HepG2 (cell line): ENCODE data around the gene HSPA1B. TPM values are rescaled to one million over a fixed set of nuclear protein-coding genes. Genes with fewer than 3 reads are reported as not detected.
A peak's percentile ranks its signal among the peaks of the same experiment; 100 is the strongest.

Source experiments
- ATAC-seq: fragments of 200-7000 bp; cut with Tn5 transposase; 3 replicates; pipeline ENCODE4 v1.9.1; 2020; ENCODE audit warnings: mild to moderate bottlenecking, moderate library complexity
- BruUV-seq: library from RNA; stranded (reverse); fragments of 400-500 nt; replicated peaks from 2 replicates; lab custom pipeline; 2021; lab: Mats Ljungman, UMichigan
- CTCF ChIA-PET: fragments of 300-600 bp; formaldehyde crosslinking; extraction: SDS; loops from one replicate; lab custom pipeline; 2021; ENCODE audit warnings: low total read pairs, inconsistent platforms, low intra/inter-chr PET ratio; lab: Yijun Ruan, JAX
- POLR2A ChIA-PET: fragments of 350-600 bp; sonication (Branson Sonifier 250); formaldehyde crosslinking; loops from one replicate; lab custom pipeline; 2020; ENCODE audit warnings: antibody characterized with exemption, inconsistent platforms; lab: Yijun Ruan, JAX
- DNase-seq: peaks from one replicate; pipeline ENCODE4 v3.0.0-alpha.2; 2015; ENCODE audit warnings: low spot score
- FAIRE-seq: peaks from 3 replicates; lab custom pipeline; 2011; peaks lifted over from hg19 to GRCh38; lab: Jason Lieb, UNC
- H2AFZ ChIP-seq: one replicate; pipeline ENCODE4 v1.6.1; 2011; ENCODE audit warnings: low read length, inconsistent platforms
- H3K27ac ChIP-seq: fragments of 300-600 bp; 3 replicates; pipeline ENCODE4 v1.8.0; 2011; ENCODE audit warnings: mixed run types, mild to moderate bottlenecking, mixed read lengths, low read length, inconsistent platforms; ENCODE audit not compliant: insufficient read depth; ENCODE audit errors: extremely low read length
- H3K27me3 ChIP-seq, 2 experiments: fragments of 200-600 bp in 1 of 2; 2 replicates in 1 of 2; 3 replicates in 1 of 2; pipeline versions ENCODE4 v1.6.0 to v1.8.0; 2011; ENCODE audit warnings: low read length in 2 of 2, mild to moderate bottlenecking in 2 of 2, moderate library complexity in 2 of 2, inconsistent platforms in 1 of 2; ENCODE audit not compliant: insufficient read depth in 2 of 2, control insufficient read depth in 1 of 2
- H3K36me3 ChIP-seq, 2 experiments: fragments of 200-600 bp in 1 of 2; replicated peaks in 1 of 2; 2 replicates in 1 of 2; 3 replicates in 1 of 2; pipeline versions ENCODE4 v1.5.1 to v1.8.0; 2011; ENCODE audit warnings: low read length in 2 of 2, inconsistent platforms in 1 of 2; ENCODE audit not compliant: insufficient read depth in 2 of 2, control insufficient read depth in 1 of 2
- H3K4me1 ChIP-seq: 2 replicates; pipeline ENCODE4 v1.5.1; 2012; ENCODE audit warnings: low read length, inconsistent platforms; ENCODE audit not compliant: insufficient read depth
- H3K4me2 ChIP-seq: 2 replicates; pipeline ENCODE4 v1.6.0; 2011; ENCODE audit warnings: low read depth, low read length, inconsistent platforms
- H3K4me3 ChIP-seq, 3 experiments: fragments of 200-600 bp in 1 of 3; sonication (generic), shearing (Covaris generic) in 1 of 3; replicated peaks in 1 of 3; 2 replicates each; pipeline ENCODE4 v1.5.1; 2011 to 2016; ENCODE audit warnings: low read length in 3 of 3, inconsistent platforms in 2 of 3, low read depth in 2 of 3, mild to moderate bottlenecking in 2 of 3, control low read depth in 1 of 3, mixed read lengths in 1 of 3; ENCODE audit not compliant: insufficient read depth in 1 of 3
- H3K79me2 ChIP-seq: one replicate; pipeline ENCODE4 v1.6.1; 2011; ENCODE audit warnings: low read length, inconsistent platforms; ENCODE audit not compliant: insufficient read depth
- H3K9ac ChIP-seq: 2 replicates; pipeline ENCODE4 v1.6.0; 2011; ENCODE audit warnings: mild to moderate bottlenecking, low read depth, low read length, inconsistent platforms; ENCODE audit not compliant: insufficient read depth
- H3K9me3 ChIP-seq: 2 replicates; pipeline ENCODE4 v1.5.1; 2012; ENCODE audit warnings: mild to moderate bottlenecking, low read length
- H4K20me1 ChIP-seq: 2 replicates; pipeline ENCODE4 v1.6.0; 2011; ENCODE audit warnings: inconsistent platforms, mild to moderate bottlenecking, low read length, moderate library complexity; ENCODE audit not compliant: insufficient read depth
- ATAD3A ChIP-seq: sonication (generic); formaldehyde crosslinking; IDR thresholded peaks from 2 replicates; pipeline ENCODE4 v1.4.0; 2020; ENCODE audit warnings: missing genetic modification reagents
- GATAD2A ChIP-seq: IDR thresholded peaks from 2 replicates; pipeline ENCODE4 v1.6.1; 2016
- GTF2F1 ChIP-seq: fragments of 150-350 bp; IDR thresholded peaks from 2 replicates; pipeline ENCODE4 v1.6.1; 2014; ENCODE audit warnings: low read length
- IRF2 ChIP-seq: IDR thresholded peaks from 2 replicates; pipeline ENCODE4 v1.6.1; 2018; ENCODE audit warnings: missing genetic modification reagents, missing compliant biosample characterization
- MATR3 ChIP-seq: sonication (generic); formaldehyde crosslinking; IDR thresholded peaks from 2 replicates; pipeline ENCODE4 v1.4.0; 2020; ENCODE audit warnings: missing genetic modification reagents
- NPAS2 ChIP-seq: sonication (generic); formaldehyde crosslinking; IDR thresholded peaks from 2 replicates; pipeline ENCODE4 v1.8.0; 2022; ENCODE audit warnings: mild to moderate bottlenecking, missing genetic modification reagents, borderline replicate concordance
- SP140L ChIP-seq: sonication (generic); formaldehyde crosslinking; IDR thresholded peaks from 2 replicates; pipeline ENCODE4 v1.4.0; 2020; ENCODE audit warnings: missing genetic modification reagents, borderline replicate concordance
- ZNF235 ChIP-seq: sonication (generic); formaldehyde crosslinking; IDR thresholded peaks from 2 replicates; pipeline ENCODE4 v1.8.1; 2023; ENCODE audit warnings: mild to moderate bottlenecking, missing genetic modification reagents, borderline replicate concordance
- ZNF781 ChIP-seq: sonication (generic); formaldehyde crosslinking; IDR thresholded peaks from 2 replicates; pipeline ENCODE4 v1.5.1; 2020; ENCODE audit warnings: borderline replicate concordance, mild to moderate bottlenecking, missing genetic modification reagents; ENCODE audit errors: not compliant biosample characterization
- WGBS: methylation state at CpG from one replicate; pipeline ENCODE4 v1.1.6; 2017; ENCODE audit warnings: low lambda C conversion rate; 5-methylcytosine and 5-hydroxymethylcytosine counted together
- in situ Hi-C: cut with HindIII; loops from 2 replicates; pipeline ENCODE4 v1.10.0; 2017; ENCODE audit warnings: low pct_unique_long_range_greater_than_20kb; ENCODE audit not compliant: extremely low pct_ligation_motif_present
- intact Hi-C: fragments of 100-400 bp; cut with micrococcal nuclease; formaldehyde crosslinking; loops from one replicate; pipeline ENCODE4 v1.10.0; 2022; ENCODE audit not compliant: unreplicated experiment
- polyA plus RNA-seq, 8 experiments: library from polyadenylated mRNA; depleted of rRNA in 3 of 8; stranded (reverse) in 7 of 8; unstranded in 1 of 8; fragments of >200 nt; fragmentation: Illumina TruSeq in 4 of 8; extraction: Trizol in 4 of 8; gene quantifications; 2 replicates each; pipeline versions ENCODE4 v1.2.1 to v1.2.3, GENCODE V29; 2011 to 2016; ENCODE audit warnings: low read depth in 4 of 8, missing spikeins in 1 of 8, mixed read lengths in 1 of 8; ENCODE audit not compliant: insufficient read depth in 1 of 8
- total RNA-seq, 5 experiments: library from RNA; depleted of rRNA; stranded (reverse); fragments of >200 nt; fragmentation: Illumina TruSeq; extraction: Trizol; gene quantifications; 2 replicates each; pipeline ENCODE4 v1.2.3, GENCODE V29; 2016; ENCODE audit warnings: low read depth in 1 of 5
- TF ChIP-seq, protein P1 (sequence below): sonication (generic); formaldehyde crosslinking; IDR thresholded peaks from 2 replicates; pipeline ENCODE4 v1.5.0; 2020; ENCODE audit warnings: missing genetic modification reagents
- TF ChIP-seq, protein P2 (sequence below): sonication (generic); formaldehyde crosslinking; IDR thresholded peaks from 2 replicates; pipeline ENCODE4 v1.8.1; 2023; ENCODE audit warnings: mild to moderate bottlenecking, missing genetic modification reagents, borderline replicate concordance

The HSPA1B gene
- total and polyA plus RNA-seq, 2 of the 13 experiments (the other 11 are each of a cell fraction or from before 2014, with no cell fraction given): 26.0 to 186 TPM

DNA sequence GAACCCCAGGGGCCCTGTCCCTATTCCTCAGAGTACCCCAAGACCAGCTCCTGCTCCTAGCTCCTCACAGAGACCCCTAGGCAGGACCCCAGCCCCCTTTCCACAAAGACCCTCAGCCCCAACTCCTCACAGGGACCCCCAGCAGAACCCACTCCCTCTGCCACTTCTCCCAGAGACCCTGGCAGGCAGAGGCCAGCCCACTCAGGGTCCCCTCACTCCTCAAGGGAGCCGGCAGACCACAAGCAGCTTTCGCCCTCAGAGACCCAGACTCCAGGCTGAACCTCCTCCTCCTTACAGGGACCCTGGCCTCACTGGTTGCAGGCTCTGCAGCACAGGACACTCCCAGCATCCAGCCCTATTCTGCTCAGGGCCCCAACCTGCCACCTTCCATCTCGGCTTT is 50.7 kb downstream of the HSPA1B start (continued):
- TF ChIP-seq, protein P1, sequence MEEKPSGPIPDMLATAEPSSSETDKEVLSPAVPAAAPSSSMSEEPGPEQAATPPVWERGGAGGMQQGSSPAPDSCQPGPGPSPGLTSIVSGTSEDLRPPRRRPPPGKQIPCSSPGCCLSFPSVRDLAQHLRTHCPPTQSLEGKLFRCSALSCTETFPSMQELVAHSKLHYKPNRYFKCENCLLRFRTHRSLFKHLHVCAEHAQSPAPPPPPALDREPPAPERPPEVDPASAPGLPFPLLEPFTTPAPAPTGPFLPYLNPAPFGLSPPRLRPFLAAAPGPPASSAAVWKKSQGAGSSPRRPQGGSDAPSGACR (CRISPR knock-in tag): no peak
- TF ChIP-seq, protein P2, sequence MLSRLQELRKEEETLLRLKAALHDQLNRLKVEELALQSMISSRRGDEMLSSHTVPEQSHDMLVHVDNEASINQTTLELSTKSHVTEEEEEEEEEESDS (CRISPR knock-in tag): no peak
- TF ChIP-seq GATAD2A (CRISPR knock-in tag): no peak
- TF ChIP-seq MATR3 (CRISPR knock-in tag): no peak
- TF ChIP-seq ZNF235 (CRISPR knock-in tag): no peak
- TF ChIP-seq, all 625 proteins: peak for 2

DNA sequence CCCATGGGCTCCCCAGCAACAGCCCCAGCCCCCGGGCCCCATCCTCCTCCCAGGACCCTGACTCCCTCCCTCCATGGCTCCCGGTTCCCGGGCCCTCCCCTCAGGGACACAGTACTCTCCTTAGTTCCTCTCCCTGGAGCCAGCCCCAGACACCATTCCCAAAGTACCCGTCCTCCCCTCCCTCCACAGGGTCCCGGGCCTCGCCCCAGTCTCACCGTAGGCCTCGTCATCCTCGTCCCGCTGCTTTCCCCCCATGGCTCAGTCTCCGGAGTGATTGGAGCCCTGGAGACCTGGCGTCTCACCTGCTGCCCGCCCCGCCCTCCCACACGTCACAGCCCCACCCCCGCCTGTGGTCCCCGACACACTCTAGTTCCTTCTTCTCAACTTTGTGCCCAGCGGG is 51.2 kb downstream of the HSPA1B start, which contains the start of gene SLC44A4:
Gene SLC44A4 (minus strand): TSS at position 272 of the 400 bp plus-strand sequence. CDS start 17 bp downstream, at position 255.
- Histone ChIP-seq H3K27me3 (no peaks in the 10 kb centered on the region), H2AFZ (peak within 1 kb of the TSS; percentile 8), H3K79me2 (no peaks in the 10 kb centered on the region), H3K9ac (peak within 1 kb of the TSS; percentile 65), H4K20me1 (no peaks in the 10 kb centered on the region), H3K36me3 (peaks cover 21 to 39% of the 10 kb centered on the region in 2 experiments), H3K4me1 (peaks cover 41% of the 10 kb centered on the region), H3K4me2 (peak within 1 kb of the TSS; percentile 92), H3K9me3 (no peaks in the 10 kb centered on the region), H3K27ac (no peak within 1 kb of the TSS), H3K4me3 (peak within 1 kb of the TSS; percentile 42 to 72 (median 46))
- intact Hi-C loops (no loop called here), in situ Hi-C loops (no loop called here)
- ChIA-PET CTCF (no interaction called here), POLR2A (interaction anchor here (1.1 to 7.2 kb wide), 2 partner anchors 11 to 14 kb away, joined by 3 to 103 read pairs; partner anchors contain the start of gene NEU1)
- DNase-seq (no peak), ATAC-seq (no peak), FAIRE-seq (no peak)
- TF ChIP-seq GTF2F1 (no peak), ATAD3A (no peak), ZNF781 (CRISPR knock-in tag) (no peak), SP140L (CRISPR knock-in tag) (no peak), IRF2 (CRISPR knock-in tag) (no peak), NPAS2 (CRISPR knock-in tag) (no peak)
- BruUV-seq: no TSS peak
- 76% methylated on average over 18 of the region's 18 CpGs for WGBS
